Smooth muscle cell (in vitro differentiated cells): ENCODE measurements around the gene LRRC27. TPM values are rescaled to one million over a fixed set of nuclear protein-coding genes. Genes with fewer than 3 reads are reported as not detected.

ENCODE experiments used
- DNase-seq: peaks from one replicate; lab custom pipeline; 2025; ENCODE audit not compliant: unreplicated experiment; lab: John Stamatoyannopoulos, UW
- H2AFZ ChIP-seq: fragments of 200-600 bp; sonication (generic); 2 replicates; pipeline ENCODE4 v1.6.0; 2016; ENCODE audit warnings: antibody characterized with exemption, low read depth, mild to moderate bottlenecking
- H3F3A ChIP-seq: fragments of 200-600 bp; sonication (generic); 2 replicates; pipeline ENCODE4 v1.6.0; 2017; ENCODE audit warnings: antibody characterized with exemption, low read depth
- H3K27ac ChIP-seq: fragments of 200-600 bp; sonication (generic); 2 replicates; pipeline ENCODE4 v1.5.1; 2016; ENCODE audit warnings: low read depth, mild to moderate bottlenecking
- H3K27me3 ChIP-seq: fragments of 200-600 bp; sonication (generic); 2 replicates; pipeline ENCODE4 v1.6.1; 2016; ENCODE audit warnings: low read depth, mild to moderate bottlenecking
- H3K36me3 ChIP-seq: fragments of 200-600 bp; sonication (generic); 2 replicates; pipeline ENCODE4 v1.5.1; 2016; ENCODE audit warnings: low read depth
- H3K4me1 ChIP-seq: fragments of 200-600 bp; sonication (generic); 2 replicates; pipeline ENCODE4 v1.5.1; 2016; ENCODE audit warnings: low read depth
- H3K4me2 ChIP-seq: fragments of 200-600 bp; sonication (generic); 2 replicates; pipeline ENCODE4 v1.6.0; 2016; ENCODE audit warnings: mild to moderate bottlenecking
- H3K4me3 ChIP-seq: fragments of 200-600 bp; sonication (generic); 2 replicates; pipeline ENCODE4 v1.5.1; 2016; ENCODE audit warnings: mild to moderate bottlenecking
- H3K79me2 ChIP-seq: fragments of 200-600 bp; sonication (generic); 2 replicates; pipeline ENCODE4 v1.6.0; 2016; ENCODE audit warnings: low read depth, mild to moderate bottlenecking
- H3K9ac ChIP-seq: fragments of 200-600 bp; sonication (generic); 2 replicates; pipeline ENCODE4 v1.6.0; 2016; ENCODE audit warnings: low read depth
- H3K9me3 ChIP-seq: fragments of 200-600 bp; sonication (generic); replicated peaks from 2 replicates; pipeline ENCODE4 v1.5.1; 2016; ENCODE audit warnings: low read depth
- H4K20me1 ChIP-seq: fragments of 200-600 bp; sonication (generic); 2 replicates; pipeline ENCODE4 v1.6.0; 2016; ENCODE audit warnings: low read depth
- CTCF ChIP-seq: fragments of 200-600 bp; sonication (generic); IDR thresholded peaks from 2 replicates; pipeline ENCODE4 v1.5.1; 2017; ENCODE audit warnings: borderline replicate concordance, mild to moderate bottlenecking, antibody characterized with exemption; ENCODE audit not compliant: insufficient read depth, poor library complexity, severe bottlenecking
- WGBS: methylation state at CpG from one replicate; pipeline ENCODE4 v1.1.7; 2016; ENCODE audit warnings: low lambda C conversion rate; 5-methylcytosine and 5-hydroxymethylcytosine counted together
- polyA plus RNA-seq: library from polyadenylated mRNA; unstranded; fragments of >200 nt; fragmentation: Nextera tagmentation; extraction: Ambion mirVana; gene quantifications from 2 replicates; pipeline ENCODE4 v1.2.1, GENCODE V29; 2016
- total RNA-seq: library from RNA; depleted of rRNA; stranded (reverse); fragments of >200 nt; gene quantifications from 2 replicates; pipeline ENCODE4 v1.2.3, GENCODE V29; 2014

LRRC27 gene
- total and polyA plus RNA-seq, 2 experiments from 2014 or later, result 7.6 to 11.5 TPM

DNA sequence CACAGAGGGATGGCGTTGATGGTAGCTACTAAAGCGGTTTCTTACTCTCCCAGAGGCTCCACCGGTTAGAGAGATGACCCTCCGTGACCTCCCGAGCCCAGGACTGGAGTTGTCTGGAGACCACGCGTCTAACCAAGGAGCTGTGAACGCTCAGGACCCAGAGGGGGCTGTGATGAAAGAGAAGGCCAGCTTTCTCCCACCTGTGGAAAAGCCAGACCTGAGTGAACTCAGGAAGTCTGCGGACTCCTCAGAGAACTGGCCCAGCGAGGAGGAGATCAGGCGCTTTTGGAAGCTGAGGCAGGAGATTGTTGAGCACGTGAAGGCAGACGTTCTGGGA, 15.9 kb downstream of the LRRC27 start:
- H2AFZ ChIP-seq, result no peak overlapping the region
- no peaks in the 10 kb centered on the region for H3K27me3 ChIP-seq
- H3K9ac ChIP-seq, result no peak overlapping the region
- no peak for TF ChIP-seq CTCF
- H3K36me3 ChIP-seq, result no peaks in the 10 kb centered on the region
- no peak for DNase-seq
- no peaks in the 10 kb centered on the region for H3K79me2 ChIP-seq
- no peak overlapping the region for H3K4me2 ChIP-seq
- H3F3A ChIP-seq, result no peaks in the 10 kb centered on the region
- H3K4me1 ChIP-seq, result no peaks in the 10 kb centered on the region
- no peak overlapping the region for H3K27ac ChIP-seq
- H4K20me1 ChIP-seq, result no peaks in the 10 kb centered on the region
- 93% methylated on average over 13 of the region's 13 CpGs for WGBS
- H3K9me3 ChIP-seq, result no peaks in the 10 kb centered on the region
- no peak overlapping the region for H3K4me3 ChIP-seq

DNA sequence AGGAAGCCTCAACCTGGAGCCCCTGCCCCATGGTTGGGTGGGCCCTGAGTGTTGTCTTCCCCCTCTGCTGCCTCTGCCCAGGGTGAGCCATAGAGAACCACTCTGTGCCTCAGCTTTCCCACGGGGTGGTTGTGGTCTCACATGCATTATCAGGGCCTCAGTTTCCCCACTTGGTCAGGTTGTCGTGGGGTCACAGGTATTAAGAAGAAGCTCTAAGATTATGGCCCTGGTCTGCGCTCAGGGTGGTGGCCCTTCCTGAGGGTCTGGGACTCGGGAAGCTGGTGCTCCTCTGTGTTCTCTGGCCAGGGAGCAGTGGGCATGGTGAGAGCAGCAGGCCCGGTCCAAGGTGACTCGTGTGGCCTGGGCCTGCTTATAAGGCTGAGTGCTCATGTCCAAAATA, 17.8 kb downstream of the LRRC27 start:
- WGBS, result 93% methylated on average over 6 of the region's 6 CpGs
- no peak overlapping the region for H3K4me3 ChIP-seq
- H3K27me3 ChIP-seq, result no peaks in the 10 kb centered on the region
- H3K79me2 ChIP-seq, result no peaks in the 10 kb centered on the region
- no peaks in the 10 kb centered on the region for H3K36me3 ChIP-seq
- no peaks in the 10 kb centered on the region for H3K4me1 ChIP-seq
- no peak overlapping the region for H3K4me2 ChIP-seq
- DNase-seq, result no peak
- H3K9me3 ChIP-seq, result no peaks in the 10 kb centered on the region
- no peaks in the 10 kb centered on the region for H4K20me1 ChIP-seq
- no peak for TF ChIP-seq CTCF
- no peaks in the 10 kb centered on the region for H3F3A ChIP-seq
- H3K27ac ChIP-seq, result no peak overlapping the region
- no peak overlapping the region for H2AFZ ChIP-seq
- no peak overlapping the region for H3K9ac ChIP-seq

- H4K20me1 ChIP-seq, result no peaks in the 10 kb centered on the region
- 88% methylated on average over 11 of the region's 11 CpGs for WGBS
- H3K4me1 ChIP-seq, result no peaks in the 10 kb centered on the region
- no peaks in the 10 kb centered on the region for H3F3A ChIP-seq
- no peak overlapping the region for H3K9ac ChIP-seq
- no peak overlapping the region for H3K4me3 ChIP-seq
- H3K9me3 ChIP-seq, result no peaks in the 10 kb centered on the region
- no peaks in the 10 kb centered on the region for H3K27me3 ChIP-seq
- no peak for DNase-seq
- no peaks in the 10 kb centered on the region for H3K79me2 ChIP-seq
- no peak overlapping the region for H2AFZ ChIP-seq
- no peak overlapping the region for H3K4me2 ChIP-seq
- no peak for TF ChIP-seq CTCF
- H3K27ac ChIP-seq, result no peak overlapping the region
- no peaks in the 10 kb centered on the region for H3K36me3 ChIP-seq
Measured at GRCh38 chr10:132350391-132350790, 18.4 kb downstream of the LRRC27 start.

DNA sequence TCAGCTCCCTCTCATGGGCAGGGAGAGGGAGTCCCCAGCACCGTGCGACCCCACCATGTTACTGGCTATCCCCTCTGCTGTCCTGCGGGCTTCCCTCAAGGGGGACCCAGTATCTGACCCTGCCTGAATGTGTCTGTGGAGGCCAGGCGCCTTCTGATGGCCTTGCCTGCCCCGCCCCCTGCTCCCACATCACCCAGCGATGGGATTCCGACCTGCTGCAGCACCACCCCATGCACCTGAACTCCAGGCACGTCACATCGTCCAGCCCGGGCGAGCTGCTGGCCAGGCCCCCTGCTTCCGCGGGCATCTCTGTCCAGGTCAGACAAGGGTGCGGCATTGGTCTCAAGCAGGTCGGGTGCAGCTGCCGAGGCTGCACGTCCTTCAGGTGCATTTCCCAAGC, 19.0 kb downstream of the LRRC27 start:
- DNase-seq, result no peak
- H3F3A ChIP-seq, result no peaks in the 10 kb centered on the region
- 96% methylated on average over 16 of the region's 17 CpGs for WGBS
- no peak overlapping the region for H3K4me3 ChIP-seq
- no peaks in the 10 kb centered on the region for H3K4me1 ChIP-seq
- no peaks in the 10 kb centered on the region for H3K79me2 ChIP-seq
- H3K27me3 ChIP-seq, result no peaks in the 10 kb centered on the region
- no peak overlapping the region for H3K4me2 ChIP-seq
- no peak overlapping the region for H2AFZ ChIP-seq
- no peaks in the 10 kb centered on the region for H4K20me1 ChIP-seq
- H3K9me3 ChIP-seq, result no peaks in the 10 kb centered on the region
- H3K9ac ChIP-seq, result no peak overlapping the region
- no peak overlapping the region for H3K27ac ChIP-seq
- no peak for TF ChIP-seq CTCF
- H3K36me3 ChIP-seq, result no peaks in the 10 kb centered on the region
